ENCODE results near the gene KCNH8.
"Not testable (repeated sequence)": the region's sequence is repeated elsewhere in the genome, so short reads cannot be mapped to it uniquely, and the experiment has no call there.

KCNH8 gene

DNA sequence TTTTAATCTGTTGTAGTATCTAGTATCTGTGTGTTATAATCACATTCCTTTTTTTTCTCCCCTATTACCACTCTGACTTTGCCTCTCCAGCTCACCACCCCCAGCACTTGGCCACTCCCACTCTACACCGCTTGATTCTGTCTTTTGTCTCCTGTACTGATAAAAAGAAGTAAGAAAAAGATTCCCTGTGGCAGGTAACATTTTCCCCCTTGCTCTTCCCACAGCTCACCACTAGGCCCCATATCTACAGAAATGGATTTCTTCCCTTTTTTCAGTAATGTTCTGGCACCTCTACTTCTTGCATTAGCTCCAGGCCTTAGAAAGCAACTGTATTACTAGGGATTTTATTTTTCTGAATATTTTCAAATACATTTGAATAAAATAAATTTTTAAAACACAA, 25.6 kb downstream of the KCNH8 start:
- DNase-seq (ENCODE audit: low spot score) = no peak

DNA sequence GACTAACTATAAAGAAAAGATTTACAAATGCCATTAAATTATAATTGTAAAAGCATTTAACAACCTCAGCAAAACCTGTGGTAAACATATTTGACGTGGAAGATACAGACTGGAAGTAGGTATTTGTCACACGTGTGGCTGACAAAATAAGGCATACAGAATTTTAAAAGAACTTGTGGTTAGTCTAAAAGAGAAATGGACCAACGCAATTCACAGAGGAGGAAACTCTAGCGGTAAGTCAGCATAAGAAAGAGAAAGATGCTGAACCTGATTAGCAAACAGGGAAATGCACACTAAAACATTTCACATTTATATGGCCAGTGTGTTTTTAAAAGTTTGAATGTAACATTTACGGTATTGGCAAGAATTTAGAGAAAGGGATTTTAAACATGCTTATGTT, 35.3 kb downstream of the KCNH8 start:
- no peak for DNase-seq (ENCODE audit: low spot score)

DNA sequence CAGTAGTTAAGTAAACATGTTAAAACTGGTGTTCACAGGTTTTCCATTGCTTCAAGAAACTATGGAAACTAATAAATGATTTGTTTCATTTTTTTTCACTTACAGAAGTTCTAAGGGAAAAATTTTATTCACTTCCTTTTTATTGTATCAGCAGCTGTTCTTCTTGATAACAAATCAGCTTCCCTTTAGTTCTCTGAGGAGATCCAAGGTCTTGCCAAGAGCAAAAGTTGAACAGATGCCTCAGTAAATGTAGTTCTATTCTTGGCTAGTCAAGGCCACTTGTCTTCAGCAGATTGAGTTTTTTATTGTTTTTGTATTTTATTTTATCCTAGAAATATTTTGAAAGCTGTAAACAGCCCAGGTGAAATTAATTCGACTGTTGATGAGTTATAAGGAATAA, 41.8 kb downstream of the KCNH8 start:
- DNase-seq (ENCODE audit: low spot score) = no peak

DNA sequence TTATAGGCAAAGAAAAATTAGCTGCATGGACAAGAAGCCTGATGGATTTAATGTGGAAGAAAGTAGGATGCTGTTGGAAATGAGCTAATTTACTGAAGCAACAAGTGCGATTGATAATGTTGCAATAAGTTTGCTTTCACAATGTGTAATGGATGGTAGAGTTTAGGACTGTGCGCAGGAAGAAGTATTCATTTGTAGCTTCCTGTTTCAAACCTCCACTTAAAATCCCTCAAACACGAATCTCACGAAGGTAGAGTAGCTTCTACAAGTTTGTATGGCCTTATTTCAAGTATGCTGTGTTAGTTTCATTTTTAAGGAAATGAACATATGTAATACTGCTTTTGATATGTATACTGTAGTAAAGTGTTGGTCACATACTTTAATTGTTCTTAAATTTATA, 42.3 kb downstream of the KCNH8 start:
- no peak for DNase-seq (ENCODE audit: low spot score)

DNA sequence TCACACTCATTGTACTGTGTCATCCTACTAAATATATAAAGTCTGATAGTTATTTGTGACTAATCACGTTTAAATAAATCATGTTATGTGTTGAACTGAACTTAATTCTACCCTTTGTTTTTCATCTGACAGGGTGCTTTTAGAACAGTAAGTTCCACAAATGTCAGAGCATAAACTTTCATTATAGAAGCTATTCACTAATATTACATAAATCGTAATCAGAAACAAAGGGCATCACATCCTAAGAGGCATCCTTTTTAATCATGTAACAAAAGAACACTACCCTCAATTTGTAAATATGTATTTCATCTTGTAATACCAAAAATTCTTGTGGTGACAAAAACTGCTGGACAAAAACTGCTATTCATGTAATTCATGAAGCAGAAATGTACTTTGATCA, 50.8 kb downstream of the KCNH8 start:
- no peak for DNase-seq (ENCODE audit: low spot score)

DNA sequence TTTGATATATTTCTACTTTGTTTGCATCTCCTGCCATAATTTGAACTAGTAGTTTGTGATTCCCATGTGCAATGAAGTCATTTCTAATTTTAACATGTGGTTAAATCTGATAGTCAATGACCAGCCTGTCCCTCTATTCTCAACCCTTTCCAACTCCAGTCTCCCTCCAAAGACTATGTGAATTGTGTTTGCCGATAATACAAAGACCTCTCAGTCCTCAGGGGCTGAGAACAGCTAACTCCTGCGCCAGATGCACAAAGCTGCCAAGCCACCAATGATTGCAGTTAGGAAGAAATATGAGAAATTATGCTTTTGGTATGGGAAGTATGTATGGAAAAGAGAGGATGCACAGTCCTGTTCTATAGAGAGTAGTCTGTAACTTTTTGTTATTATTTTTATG, 54.0 kb downstream of the KCNH8 start:
- no peak for DNase-seq (ENCODE audit: low spot score)

- DNase-seq (ENCODE audit: low spot score) = no peak
These were observed 54.4 kb downstream of the KCNH8 start for GRCh38 chr3:19202754-19203153.

DNA sequence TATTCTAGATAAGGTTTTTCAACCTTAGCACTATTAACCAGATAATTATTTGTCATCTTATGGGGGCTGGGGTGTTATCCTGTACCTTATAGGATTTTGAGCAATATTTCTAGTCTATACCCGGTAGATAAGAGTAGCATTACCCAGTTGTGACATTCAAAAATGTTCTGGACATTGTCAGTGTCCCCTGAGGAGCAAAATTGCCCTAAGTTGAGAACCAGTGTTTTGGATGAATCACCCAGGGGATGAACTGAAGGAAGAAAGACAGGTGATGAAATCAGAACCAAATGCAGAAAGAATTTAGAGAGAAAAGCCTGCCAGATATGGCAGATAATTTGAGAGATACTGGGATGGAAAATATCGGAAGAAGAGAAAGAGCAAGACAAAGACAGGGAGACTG, 58.2 kb downstream of the KCNH8 start:
- no peak for DNase-seq (ENCODE audit: low spot score)

DNA sequence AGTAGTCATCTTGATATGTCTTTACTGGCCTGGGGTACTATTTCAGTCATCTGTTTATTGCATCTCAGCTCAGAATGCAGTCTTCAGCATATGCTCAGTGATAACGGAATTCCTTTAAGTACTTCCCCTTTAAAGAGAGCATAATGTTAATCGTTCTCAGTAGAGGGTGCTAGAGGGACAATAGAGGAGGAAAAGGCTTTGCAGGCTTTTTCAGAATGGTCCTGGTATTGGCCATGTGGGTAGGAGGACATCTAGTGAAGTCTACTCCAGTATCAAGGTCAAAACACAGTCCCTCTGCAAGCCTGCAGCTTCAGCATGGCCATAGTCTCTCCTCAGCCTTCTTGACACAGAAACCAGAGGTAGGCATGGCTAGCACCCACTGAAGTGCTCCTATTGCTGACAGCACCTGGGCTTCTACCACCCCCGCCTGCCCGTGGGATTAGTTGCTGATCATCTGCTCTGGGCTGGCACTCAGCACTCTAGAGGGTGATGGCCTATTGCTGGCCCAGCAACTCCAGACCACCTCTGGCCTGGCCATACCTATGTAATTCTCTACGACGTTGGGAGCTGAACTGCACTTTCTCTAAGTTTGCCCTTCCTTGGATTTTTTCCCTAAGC, 65.4 kb downstream of the KCNH8 start:
- peak; percentile 1 for DNase-seq (ENCODE audit: low spot score)

DNA sequence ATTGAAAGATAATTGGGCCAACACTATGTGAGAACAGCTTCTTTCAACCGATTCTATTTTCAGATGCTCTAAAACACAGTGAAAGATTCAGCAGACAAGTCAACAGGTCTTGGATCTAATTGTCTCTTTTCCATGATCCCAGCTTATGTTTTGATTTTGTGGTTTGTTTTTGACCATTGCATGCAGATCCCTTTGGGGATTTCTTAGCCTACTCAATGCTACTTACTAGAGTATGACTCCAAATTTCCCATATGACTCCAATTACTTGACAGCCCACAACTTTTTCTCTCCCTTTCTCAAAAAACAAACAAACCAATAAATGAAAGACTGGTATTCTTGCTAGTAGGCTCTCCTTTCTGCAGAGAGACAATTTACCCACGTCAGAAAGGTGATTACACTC, 67.1 kb downstream of the KCNH8 start:
- no peak for DNase-seq (ENCODE audit: low spot score)

DNA sequence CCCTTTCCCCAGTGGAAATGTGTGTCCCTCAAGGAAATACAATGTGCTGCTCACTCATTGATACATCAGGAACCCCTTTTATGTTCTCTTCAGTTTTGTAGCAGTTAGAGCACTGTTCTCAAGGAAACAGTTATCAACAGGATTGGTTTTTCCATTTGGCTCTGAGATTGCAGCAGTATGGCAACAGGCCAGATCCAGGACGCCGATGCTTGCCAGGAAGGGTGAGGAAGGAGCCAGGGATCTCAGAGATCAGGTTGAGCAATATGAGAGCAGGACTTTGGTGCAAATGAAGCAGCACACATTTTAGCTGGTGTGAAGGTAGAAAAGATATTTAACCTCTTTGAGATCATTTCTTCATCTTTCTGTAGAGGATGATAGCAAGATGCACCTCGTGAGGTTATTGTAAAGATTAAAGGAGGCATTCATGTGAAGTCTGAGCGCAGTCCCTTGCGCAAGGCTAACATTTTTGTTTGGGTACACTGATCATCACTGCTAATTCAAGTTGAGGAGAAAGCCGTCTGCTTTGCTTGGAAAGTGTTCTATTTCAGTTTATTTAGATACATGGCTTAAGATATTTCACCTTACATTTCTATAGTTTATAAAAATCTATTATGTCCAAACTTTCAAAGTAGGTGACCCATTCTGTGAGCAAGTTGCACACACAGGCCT, 68.5 kb downstream of the KCNH8 start:
- no peak for DNase-seq (ENCODE audit: low spot score)

GRCh38 chr3:19220311-19220710, 72.0 kb downstream of the KCNH8 start:
- no peak for DNase-seq (ENCODE audit: low spot score)

GRCh38 chr3:19221081-19221480, 72.8 kb downstream of the KCNH8 start:
- no peak for DNase-seq (ENCODE audit: low spot score)

GRCh38 chr3:19226479-19226878, 78.2 kb downstream of the KCNH8 start:
- DNase-seq (ENCODE audit: low spot score) = no peak

DNA sequence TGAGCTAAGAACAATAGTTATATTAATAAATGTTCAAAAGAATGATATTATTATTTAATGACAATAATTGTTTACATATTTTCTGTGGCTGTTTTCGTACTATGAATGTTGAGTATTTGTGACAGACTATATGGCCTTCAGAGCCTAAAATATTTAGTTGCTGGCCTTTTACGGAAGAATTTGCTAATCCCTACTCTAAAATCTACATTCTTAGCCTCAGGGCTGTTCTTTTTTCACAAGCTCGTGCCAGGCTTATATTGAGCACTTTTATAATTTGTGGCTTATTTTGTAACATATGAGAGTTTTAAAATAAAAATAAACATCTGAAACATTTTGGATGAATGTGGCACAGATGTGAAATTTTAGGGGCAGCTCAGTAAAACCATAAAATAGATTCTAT, 79.9 kb downstream of the KCNH8 start:
- no peak for DNase-seq (ENCODE audit: low spot score)

DNA sequence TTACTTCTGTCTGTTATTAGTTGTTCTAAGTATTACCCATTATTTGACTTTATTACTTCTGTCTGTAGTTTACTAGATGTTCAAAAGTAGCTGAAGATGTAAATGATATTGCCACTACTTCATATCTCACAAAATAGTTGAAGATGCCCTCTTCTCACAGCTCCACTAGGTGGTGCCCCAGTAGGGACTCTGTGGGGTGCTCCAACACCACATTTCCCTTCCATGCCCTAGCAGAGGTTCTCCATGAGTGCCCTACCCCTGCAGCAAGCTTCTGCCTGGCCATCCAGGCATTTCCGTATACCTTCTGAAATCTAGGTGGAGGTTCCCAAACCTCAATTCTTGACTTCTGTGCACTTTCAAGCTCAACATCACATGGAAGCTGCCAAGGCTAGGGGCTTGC, 80.8 kb downstream of the KCNH8 start:
- no peak for DNase-seq (ENCODE audit: low spot score)

- DNase-seq (ENCODE audit: low spot score) = not testable (repeated sequence)
These were observed 81.6 kb downstream of the KCNH8 start for GRCh38 chr3:19229881-19230280.

DNA sequence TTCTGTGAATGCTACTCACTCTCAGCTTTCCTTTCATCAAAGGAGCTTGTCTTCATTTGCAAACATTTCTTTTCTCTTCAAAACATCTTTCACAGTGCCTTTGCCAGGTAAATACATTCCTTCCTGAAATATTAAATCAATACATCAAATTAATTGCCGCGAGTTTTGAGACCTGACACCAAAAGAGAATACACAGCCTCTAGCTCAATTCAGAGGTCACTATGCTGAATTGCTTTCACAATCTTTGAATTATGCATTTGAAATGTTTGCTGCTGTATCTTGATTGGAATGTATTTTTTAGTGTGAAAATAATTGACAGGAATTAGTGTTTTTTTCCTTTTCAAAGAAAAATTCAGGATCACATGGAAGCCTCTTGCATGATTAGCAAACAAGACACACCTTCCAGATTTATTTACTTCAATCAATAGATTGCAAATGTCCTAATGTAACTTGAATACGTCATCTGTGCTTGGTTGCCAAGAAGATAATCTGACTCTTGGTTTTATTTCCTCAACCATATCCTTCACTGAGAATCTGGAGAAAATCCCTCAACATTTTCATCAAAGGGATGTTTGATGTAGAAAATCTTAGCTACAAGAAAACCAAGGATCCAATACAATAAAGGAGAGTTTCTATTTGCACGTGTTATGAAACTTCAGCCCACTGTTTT, 83.6 kb downstream of the KCNH8 start:
- DNase-seq (ENCODE audit: low spot score) = no peak

DNA sequence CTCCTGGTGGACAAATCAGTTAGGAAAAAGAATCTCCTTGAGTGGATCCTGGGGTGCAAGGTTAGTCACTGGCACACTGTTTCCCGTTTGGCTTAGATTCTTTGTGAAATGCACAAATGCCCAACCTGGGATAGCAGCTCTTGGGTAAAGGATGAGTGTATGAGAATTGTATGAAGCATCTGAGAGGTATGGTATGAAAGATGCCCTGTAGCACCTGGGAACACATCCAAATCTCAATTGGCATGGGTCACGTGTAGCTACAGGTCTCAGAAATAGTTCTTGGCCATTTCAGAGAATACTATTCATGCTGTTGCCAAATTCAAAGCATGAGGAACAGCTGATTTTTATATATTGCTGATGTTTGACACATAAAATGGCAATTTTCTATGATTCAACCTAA, 84.3 kb downstream of the KCNH8 start:
- DNase-seq (ENCODE audit: low spot score) = no peak

DNA sequence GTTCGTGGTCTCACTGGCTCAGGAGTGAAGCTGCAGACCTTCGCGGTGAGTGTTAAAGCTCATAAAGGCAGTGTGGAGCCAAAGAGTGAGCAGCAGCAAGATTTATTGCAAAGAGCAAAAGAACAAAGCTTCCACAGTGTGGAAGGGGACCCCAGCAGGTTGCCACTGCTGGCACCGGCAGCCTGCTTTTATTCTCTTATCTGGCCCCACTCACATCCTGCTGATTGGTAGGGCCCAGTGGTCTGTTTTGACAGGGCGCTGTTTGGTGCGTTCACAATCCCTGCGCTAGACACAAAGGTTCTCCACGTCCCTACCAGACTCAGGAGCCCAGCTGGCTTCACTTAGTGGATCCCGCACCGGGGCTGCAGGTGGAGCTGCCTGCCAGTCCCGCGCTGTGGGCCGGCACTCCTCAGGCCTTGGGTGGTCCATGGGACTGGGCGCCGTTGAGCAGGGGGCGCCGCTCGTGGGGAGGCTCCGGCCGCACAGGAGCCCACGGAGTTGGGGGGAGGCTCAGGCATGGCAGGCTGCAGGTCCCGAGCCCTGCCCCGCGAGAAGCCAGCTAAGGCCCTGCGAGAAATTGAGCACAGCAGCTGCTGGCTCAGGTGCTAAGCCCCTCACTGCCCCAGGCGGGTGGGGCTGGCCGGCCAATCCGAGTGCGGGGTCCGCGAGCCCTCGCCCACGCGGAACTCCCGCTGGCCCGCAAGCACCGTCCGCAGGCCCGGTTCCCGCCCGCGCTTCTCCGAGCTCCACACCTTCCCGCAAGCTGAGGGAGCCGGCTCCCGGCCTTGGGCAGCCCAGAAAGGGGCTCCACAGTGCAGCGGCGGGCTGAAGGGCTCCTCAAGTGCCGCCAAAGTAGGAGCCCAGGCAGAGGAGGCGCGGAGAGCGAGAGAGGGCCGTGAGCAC, 85.8 kb downstream of the KCNH8 start:
- not testable (repeated sequence) for DNase-seq (ENCODE audit: low spot score)

- no peak for DNase-seq (ENCODE audit: low spot score)
These were observed 99.8 kb downstream of the KCNH8 start for GRCh38 chr3:19248143-19248542.

DNA sequence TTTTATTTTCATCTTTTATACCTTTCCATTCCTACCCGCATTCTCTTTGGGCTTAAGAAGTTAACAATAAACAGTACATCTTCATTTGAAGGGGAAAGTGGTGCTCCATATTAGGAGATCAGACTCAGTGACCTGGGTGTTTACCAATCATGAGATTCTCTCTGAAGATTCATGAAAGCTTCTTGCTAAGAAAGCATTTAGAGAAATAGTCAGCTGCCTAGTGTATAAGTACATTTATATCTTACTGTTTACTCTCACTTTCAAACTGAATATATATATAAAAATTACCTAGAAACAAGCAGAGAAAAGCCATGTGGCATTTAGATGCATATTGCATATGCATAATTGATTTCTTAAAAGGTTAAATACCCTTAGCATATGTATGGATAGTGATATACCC, 100.5 kb downstream of the KCNH8 start:
- no peak for DNase-seq (ENCODE audit: low spot score)

Measured in SW480 (cell line).